ENCODE data around the gene HDDC3.

- no peak for TF ChIP-seq ARNT (IDR thresholded peaks at IDR 0.05)
- TF ChIP-seq FOXM1 (IDR thresholded peaks at IDR 0.05; ENCODE audit: borderline replicate concordance), result no peak
These were observed 26.8 kb downstream of the HDDC3 start for GRCh38 chr15:90905306-90906180.

Data from HEK293T (cell line).